HL-60 (cell line): ENCODE measurements around the gene GLI2.

Source experiments
- GABPA ChIP-seq: IDR thresholded peaks from 2 replicates; pipeline ENCODE4 v1.6.1; 2012; ENCODE audit warnings: low read depth
- POLR2AphosphoS5 ChIP-seq: IDR thresholded peaks from 2 replicates; pipeline ENCODE4 v1.6.1; 2012; ENCODE audit warnings: low read depth
- TF ChIP-seq, protein P1 (sequence below): IDR thresholded peaks from one replicate; pipeline ENCODE4 v1.5.1; 2011; ENCODE audit warnings: low read length, control low read depth, inconsistent platforms; ENCODE audit not compliant: insufficient read depth
- TF ChIP-seq, protein P2 (sequence below): IDR thresholded peaks from 2 replicates; pipeline ENCODE4 v1.6.1; 2012; ENCODE audit warnings: low read depth; ENCODE audit not compliant: insufficient replicate concordance

DNA sequence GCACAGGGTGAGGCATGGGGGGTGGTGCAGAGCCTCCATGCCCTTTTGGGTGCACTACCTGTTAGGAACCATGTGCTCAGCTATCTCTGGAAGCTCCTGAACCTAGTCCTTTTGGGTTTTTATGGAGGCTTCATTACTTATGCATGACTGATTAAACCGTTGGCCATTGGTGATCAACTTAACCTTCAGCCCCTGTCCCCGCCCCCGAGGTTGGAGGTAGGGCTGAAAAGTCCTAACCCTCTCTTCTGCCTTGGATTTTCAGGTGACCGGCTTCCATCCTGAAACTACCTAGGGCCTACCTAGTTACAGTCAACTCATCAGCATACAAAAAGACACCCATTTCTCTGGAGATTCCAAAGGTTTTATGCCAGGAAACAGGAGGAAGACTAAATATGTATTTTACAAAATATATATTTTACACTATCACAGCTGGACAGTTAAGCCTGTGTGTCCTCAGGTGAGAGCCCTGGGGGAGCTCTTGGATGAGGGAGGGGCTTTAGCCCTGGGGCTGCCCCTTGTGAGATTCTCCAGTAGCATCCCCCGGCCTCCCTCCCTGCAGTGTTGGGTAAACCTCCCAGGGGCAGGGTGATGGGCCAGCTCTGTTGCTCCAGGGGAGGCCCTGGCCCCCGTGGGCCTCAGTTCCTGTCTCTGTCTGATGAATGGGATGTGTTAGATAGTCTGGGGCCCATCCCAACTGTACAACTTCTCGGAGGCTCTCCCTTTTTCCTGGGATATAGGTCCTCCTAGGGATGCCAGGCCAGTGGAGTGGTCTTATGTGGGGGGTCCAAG, 24.1 kb downstream of the GLI2 start:
- no peak for TF ChIP-seq POLR2AphosphoS5
- TF ChIP-seq, protein P1, sequence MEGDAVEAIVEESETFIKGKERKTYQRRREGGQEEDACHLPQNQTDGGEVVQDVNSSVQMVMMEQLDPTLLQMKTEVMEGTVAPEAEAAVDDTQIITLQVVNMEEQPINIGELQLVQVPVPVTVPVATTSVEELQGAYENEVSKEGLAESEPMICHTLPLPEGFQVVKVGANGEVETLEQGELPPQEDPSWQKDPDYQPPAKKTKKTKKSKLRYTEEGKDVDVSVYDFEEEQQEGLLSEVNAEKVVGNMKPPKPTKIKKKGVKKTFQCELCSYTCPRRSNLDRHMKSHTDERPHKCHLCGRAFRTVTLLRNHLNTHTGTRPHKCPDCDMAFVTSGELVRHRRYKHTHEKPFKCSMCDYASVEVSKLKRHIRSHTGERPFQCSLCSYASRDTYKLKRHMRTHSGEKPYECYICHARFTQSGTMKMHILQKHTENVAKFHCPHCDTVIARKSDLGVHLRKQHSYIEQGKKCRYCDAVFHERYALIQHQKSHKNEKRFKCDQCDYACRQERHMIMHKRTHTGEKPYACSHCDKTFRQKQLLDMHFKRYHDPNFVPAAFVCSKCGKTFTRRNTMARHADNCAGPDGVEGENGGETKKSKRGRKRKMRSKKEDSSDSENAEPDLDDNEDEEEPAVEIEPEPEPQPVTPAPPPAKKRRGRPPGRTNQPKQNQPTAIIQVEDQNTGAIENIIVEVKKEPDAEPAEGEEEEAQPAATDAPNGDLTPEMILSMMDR = no peak
- TF ChIP-seq, protein P2, sequence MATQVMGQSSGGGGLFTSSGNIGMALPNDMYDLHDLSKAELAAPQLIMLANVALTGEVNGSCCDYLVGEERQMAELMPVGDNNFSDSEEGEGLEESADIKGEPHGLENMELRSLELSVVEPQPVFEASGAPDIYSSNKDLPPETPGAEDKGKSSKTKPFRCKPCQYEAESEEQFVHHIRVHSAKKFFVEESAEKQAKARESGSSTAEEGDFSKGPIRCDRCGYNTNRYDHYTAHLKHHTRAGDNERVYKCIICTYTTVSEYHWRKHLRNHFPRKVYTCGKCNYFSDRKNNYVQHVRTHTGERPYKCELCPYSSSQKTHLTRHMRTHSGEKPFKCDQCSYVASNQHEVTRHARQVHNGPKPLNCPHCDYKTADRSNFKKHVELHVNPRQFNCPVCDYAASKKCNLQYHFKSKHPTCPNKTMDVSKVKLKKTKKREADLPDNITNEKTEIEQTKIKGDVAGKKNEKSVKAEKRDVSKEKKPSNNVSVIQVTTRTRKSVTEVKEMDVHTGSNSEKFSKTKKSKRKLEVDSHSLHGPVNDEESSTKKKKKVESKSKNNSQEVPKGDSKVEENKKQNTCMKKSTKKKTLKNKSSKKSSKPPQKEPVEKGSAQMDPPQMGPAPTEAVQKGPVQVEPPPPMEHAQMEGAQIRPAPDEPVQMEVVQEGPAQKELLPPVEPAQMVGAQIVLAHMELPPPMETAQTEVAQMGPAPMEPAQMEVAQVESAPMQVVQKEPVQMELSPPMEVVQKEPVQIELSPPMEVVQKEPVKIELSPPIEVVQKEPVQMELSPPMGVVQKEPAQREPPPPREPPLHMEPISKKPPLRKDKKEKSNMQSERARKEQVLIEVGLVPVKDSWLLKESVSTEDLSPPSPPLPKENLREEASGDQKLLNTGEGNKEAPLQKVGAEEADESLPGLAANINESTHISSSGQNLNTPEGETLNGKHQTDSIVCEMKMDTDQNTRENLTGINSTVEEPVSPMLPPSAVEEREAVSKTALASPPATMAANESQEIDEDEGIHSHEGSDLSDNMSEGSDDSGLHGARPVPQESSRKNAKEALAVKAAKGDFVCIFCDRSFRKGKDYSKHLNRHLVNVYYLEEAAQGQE = no peak
- TF ChIP-seq GABPA = no peak
